Endothelial cell of umbilical vein (primary cell): Measurements from ENCODE around the gene ANKDD1B. TPM values are rescaled to one million over a fixed set of nuclear protein-coding genes. Genes with fewer than 3 reads are reported as not detected.

Experiments used
- BruUV-seq: library from RNA; stranded (reverse); fragments of 400-500 nt; replicated peaks from 2 replicates; lab custom pipeline; 2021; lab: Mats Ljungman, UMichigan
- CTCF ChIA-PET: fragments of 300-600, 350-600 bp; sonication (Branson Sonifier 250); formaldehyde crosslinking; loops from one replicate; lab custom pipeline; 2021; ENCODE audit warnings: antibody characterized with exemption, inconsistent platforms; lab: Charles Lee
- POLR2A ChIA-PET: fragments of 300-600, 350-600 bp; sonication (Branson Sonifier 250); formaldehyde crosslinking; loops from one replicate; lab custom pipeline; 2021; ENCODE audit warnings: antibody characterized with exemption, inconsistent platforms; lab: Charles Lee
- DNase-seq: peaks from one replicate; pipeline ENCODE4 v3.0.0-alpha.2; 2011; ENCODE audit warnings: low read depth, low spot score
- FAIRE-seq: peaks from 2 replicates; lab custom pipeline; 2011; peaks lifted over from hg19 to GRCh38; lab: Jason Lieb, UNC
- H2AFZ ChIP-seq: 2 replicates; pipeline ENCODE4 v1.6.0; 2012; ENCODE audit warnings: low read depth, low read length, control low read depth, inconsistent platforms
- H3K27ac ChIP-seq: 2 replicates; pipeline ENCODE4 v1.5.1; 2011; ENCODE audit warnings: low read depth, mild to moderate bottlenecking, control low read depth, low read length, moderate library complexity; ENCODE audit not compliant: insufficient read depth
- H3K27me3 ChIP-seq, 2 experiments: 2 replicates each; pipeline versions ENCODE4 v1.6.0 to v1.6.1; 2011; ENCODE audit warnings: low read length in 2 of 2, mixed read lengths in 1 of 2; ENCODE audit not compliant: control insufficient read depth in 2 of 2, insufficient read depth in 2 of 2
- H3K36me3 ChIP-seq, 2 experiments: 2 replicates in 1 of 2; 3 replicates in 1 of 2; pipeline ENCODE4 v1.5.1; 2011; ENCODE audit warnings: low read length in 2 of 2, mild to moderate bottlenecking in 1 of 2, moderate library complexity in 1 of 2; ENCODE audit not compliant: control insufficient read depth in 2 of 2, insufficient read depth in 2 of 2; ENCODE audit errors: extremely low read depth in 1 of 2
- H3K4me1 ChIP-seq: 3 replicates; pipeline ENCODE4 v1.5.1; 2011; ENCODE audit warnings: mild to moderate bottlenecking, low read length; ENCODE audit not compliant: control insufficient read depth, insufficient read depth; ENCODE audit errors: extremely low read depth
- H3K4me2 ChIP-seq: 2 replicates; pipeline ENCODE4 v1.6.1; 2011; ENCODE audit warnings: low read length, control low read depth, mixed read lengths; ENCODE audit not compliant: insufficient read depth
- H3K4me3 ChIP-seq, 3 experiments: fragments of 200-600 bp in 1 of 3; sonication (generic), shearing (Covaris generic) in 1 of 3; replicated peaks in 1 of 3; 2 replicates each; pipeline ENCODE4 v1.5.1; 2011 to 2016; ENCODE audit warnings: control low read depth in 3 of 3, low read length in 3 of 3, mild to moderate bottlenecking in 2 of 3, inconsistent platforms in 1 of 3, low read depth in 1 of 3, moderate library complexity in 1 of 3; ENCODE audit not compliant: insufficient read depth in 1 of 3
- H3K79me2 ChIP-seq: 2 replicates; pipeline ENCODE4 v1.6.0; 2012; ENCODE audit warnings: low read length, inconsistent platforms; ENCODE audit not compliant: control insufficient read depth, insufficient read depth
- H3K9ac ChIP-seq: replicated peaks from 2 replicates; pipeline ENCODE3; 2011; ENCODE audit warnings: low read length, control low read depth; ENCODE audit not compliant: insufficient read depth; ENCODE audit errors: extremely low read depth
- H3K9me1 ChIP-seq: replicated peaks from 3 replicates; pipeline ENCODE4 v1.6.0; 2011; ENCODE audit warnings: mild to moderate bottlenecking, low read length; ENCODE audit not compliant: control insufficient read depth, insufficient read depth; ENCODE audit errors: extremely low read depth
- H3K9me3 ChIP-seq: replicated peaks from 2 replicates; pipeline ENCODE4 v1.5.1; 2012; ENCODE audit warnings: low read length, inconsistent platforms; ENCODE audit not compliant: control insufficient read depth, insufficient read depth
- H4K20me1 ChIP-seq: replicated peaks from 2 replicates; pipeline ENCODE3; 2011; ENCODE audit warnings: mild to moderate bottlenecking, low read length; ENCODE audit not compliant: control insufficient read depth, insufficient read depth; ENCODE audit errors: extremely low read depth
- CTCF ChIP-seq, 2 donors: IDR thresholded peaks; 1 replicate in 1 of 2; 2 replicates in 1 of 2; pipeline ENCODE4 v1.5.1; 2011; ENCODE audit warnings: low read length in 2 of 2, mild to moderate bottlenecking in 2 of 2, moderate library complexity in 2 of 2, control low read depth in 1 of 2, inconsistent platforms in 1 of 2, low read depth in 1 of 2; ENCODE audit not compliant: insufficient read depth in 1 of 2; ENCODE audit errors: extremely low read depth in 1 of 2
- EZH2 ChIP-seq: IDR thresholded peaks from 2 replicates; pipeline ENCODE4 v1.6.1; 2012; ENCODE audit warnings: borderline replicate concordance, low read depth, mild to moderate bottlenecking, moderate library complexity, low read length, inconsistent platforms; ENCODE audit not compliant: severe bottlenecking
- FOS ChIP-seq: IDR thresholded peaks from 2 replicates; pipeline ENCODE4 v1.6.1; 2011; ENCODE audit warnings: mild to moderate bottlenecking, low read length, moderate library complexity, borderline replicate concordance; ENCODE audit not compliant: insufficient read depth
- GATA2 ChIP-seq: IDR thresholded peaks from 2 replicates; pipeline ENCODE4 v1.7.0; 2011; ENCODE audit warnings: low read depth, mild to moderate bottlenecking, moderate library complexity, mixed read lengths, low read length; ENCODE audit not compliant: insufficient read length, insufficient read depth
- JUN ChIP-seq: IDR thresholded peaks from 2 replicates; pipeline ENCODE4 v1.6.1; 2011; ENCODE audit warnings: borderline replicate concordance, low read depth; ENCODE audit not compliant: insufficient read length, insufficient read depth
- MAX ChIP-seq: IDR thresholded peaks from 2 replicates; pipeline ENCODE4 v1.6.1; 2011; ENCODE audit not compliant: insufficient read depth, insufficient read length
- MYC ChIP-seq: IDR thresholded peaks from one replicate; pipeline ENCODE4 v1.6.1; 2011; ENCODE audit warnings: mild to moderate bottlenecking, low read depth, low read length
- POLR2A ChIP-seq: IDR thresholded peaks from 2 replicates; pipeline ENCODE4 v1.6.1; 2012; ENCODE audit warnings: low read depth, mild to moderate bottlenecking, control low read depth, low read length
- POLR2AphosphoS5 ChIP-seq: IDR thresholded peaks from 2 replicates; pipeline ENCODE4 v1.6.1; 2012; ENCODE audit warnings: low read depth, mild to moderate bottlenecking, control low read depth, low read length, moderate library complexity; ENCODE audit not compliant: insufficient read depth
- dilution Hi-C: fragments of 300-500 bp; cut with MboI; formaldehyde crosslinking; loops from one replicate; pipeline ENCODE4 v1.15.0; 2019; ENCODE audit warnings: low sequenced_read_pairs; ENCODE audit not compliant: extremely low pct_ligation_motif_present
- intact Hi-C: fragments of 100-400 bp; cut with micrococcal nuclease; formaldehyde crosslinking; loops from one replicate; pipeline ENCODE4 v1.10.0; 2022
- polyA plus RNA-seq, 4 experiments: library from polyadenylated mRNA; depleted of rRNA in 3 of 4; stranded (reverse) in 3 of 4; unstranded in 1 of 4; fragments of >200 nt; gene quantifications; 2 replicates each; pipeline versions ENCODE4 v1.2.1 to v1.2.3, GENCODE V29; 2011 to 2012; ENCODE audit warnings: missing spikeins in 1 of 4
- total RNA-seq: library from RNA; stranded (reverse); gene quantifications from 2 replicates; pipeline ENCODE4 v1.2.3, GENCODE V29; 2021

The ANKDD1B gene
- total and polyA plus RNA-seq, 2 donors (not counting 3 experiments of a cell fraction or from before 2014, with no cell fraction given): 0.15 to 0.71 TPM

DNA sequence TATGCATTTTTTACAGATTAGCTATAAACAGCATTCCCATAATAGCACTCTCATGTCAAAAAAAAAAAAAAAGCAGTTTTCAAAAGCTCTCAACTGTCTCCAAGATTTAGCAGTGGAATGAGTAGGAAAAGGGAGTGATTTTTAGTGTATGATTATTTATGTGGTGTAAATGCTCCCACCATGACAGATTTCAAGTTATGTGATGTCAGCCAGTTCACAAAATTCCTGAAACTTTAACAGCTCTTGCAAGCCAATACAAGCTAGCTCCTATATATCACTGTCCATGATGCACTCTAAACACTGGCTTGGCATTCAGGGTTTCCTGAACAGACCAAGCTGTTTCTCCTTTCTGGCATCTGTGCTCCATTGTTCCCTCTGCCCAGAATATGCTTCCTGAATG, 7.9 kb upstream of the ANKDD1B start:
- BruUV-seq: no TSS peak
- dilution Hi-C loops (no loop called here), intact Hi-C loops (loop anchor here (10.0 kb wide), 1 partner anchor 369 kb away; the partner anchor contains the start of gene ANKRD31)
- Histone ChIP-seq H3K4me2 (no peak overlapping the region), H3K9ac (no peak overlapping the region), H3K4me3 (no peak overlapping the region), H3K9me3 (no peaks in the 10 kb centered on the region), H3K36me3 (peaks cover 0 to 7% of the 10 kb centered on the region in 2 experiments), H3K9me1 (no peaks in the 10 kb centered on the region), H3K4me1 (peaks cover 4% of the 10 kb centered on the region), H2AFZ (no peak overlapping the region), H4K20me1 (no peaks in the 10 kb centered on the region), H3K27ac (no peak overlapping the region), H3K79me2 (no peaks in the 10 kb centered on the region), H3K27me3 (no peaks in the 10 kb centered on the region)
- CTCF ChIA-PET: interaction anchor here (0.6 to 1.2 kb wide), 4 partner anchors 11 to 77 kb away, joined by 3 to 8 read pairs (median 3); no protein-coding TSS in a partner anchor
- FAIRE-seq: no peak
- POLR2A ChIA-PET: no interaction called here
- DNase-seq: peak; percentile 66
- TF ChIP-seq POLR2AphosphoS5: no peak
- no peak for TF ChIP-seq EZH2
- no peak for TF ChIP-seq MYC
- TF ChIP-seq GATA2: no peak

DNA sequence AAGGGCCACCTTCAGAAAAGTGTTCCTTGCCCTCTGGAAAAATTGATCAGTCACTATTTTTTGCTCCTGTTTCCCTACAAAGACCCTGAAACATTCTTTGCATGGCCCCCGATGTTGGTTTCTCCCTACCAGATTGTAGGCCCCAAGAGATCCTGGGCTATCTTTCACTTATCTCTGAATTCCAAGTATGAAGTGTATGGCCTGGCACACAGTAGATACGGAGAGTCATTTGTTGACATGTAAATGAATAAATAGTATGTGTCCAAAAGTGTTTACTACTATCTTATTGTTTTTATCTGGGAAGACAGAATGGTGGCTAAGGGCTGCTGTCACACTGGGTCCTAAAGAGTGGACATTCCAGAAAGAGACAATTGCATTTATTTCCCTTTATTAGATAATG, 7.4 kb upstream of the ANKDD1B start:
- H3K27me3 ChIP-seq: no peaks in the 10 kb centered on the region
- CTCF ChIA-PET: interaction anchor here (0.9 to 1.2 kb wide), 3 partner anchors 11 to 77 kb away, joined by 3 to 8 read pairs (median 3); no protein-coding TSS in a partner anchor
- DNase-seq (no peak), FAIRE-seq (no peak)
- H3K4me2 ChIP-seq: no peak overlapping the region
- H4K20me1 ChIP-seq: no peaks in the 10 kb centered on the region
- peaks cover 0 to 7% of the 10 kb centered on the region in 2 experiments for H3K36me3 ChIP-seq
- H3K27ac ChIP-seq: no peak overlapping the region
- BruUV-seq: no TSS peak
- no peaks in the 10 kb centered on the region for H3K9me1 ChIP-seq
- no peaks in the 10 kb centered on the region for H3K79me2 ChIP-seq
- intact Hi-C loops: loop anchor here (10.0 kb wide), 1 partner anchor 369 kb away; the partner anchor contains the start of gene ANKRD31
- H2AFZ ChIP-seq: no peak overlapping the region
- peaks cover 4% of the 10 kb centered on the region for H3K4me1 ChIP-seq
- dilution Hi-C loops: no loop called here
- no peak overlapping the region for H3K4me3 ChIP-seq
- H3K9me3 ChIP-seq: no peaks in the 10 kb centered on the region
- no peak overlapping the region for H3K9ac ChIP-seq
- TF ChIP-seq MYC (no peak), POLR2AphosphoS5 (no peak), JUN (no peak), CTCF (IDR thresholded peaks at IDR 0.05; ENCODE audit: extremely low read depth in 1 of 2, insufficient read depth in 1 of 2, low read depth in 1 of 2, low read length in 2 of 2) (no peak), FOS (no peak), MAX (no peak), GATA2 (no peak), POLR2A (no peak), EZH2 (no peak)
- POLR2A ChIA-PET: no interaction called here
